ENCODE results near the gene CRYGB.

The CRYGB gene

GRCh38 chr2:208153156-208153555 is 7.2 kb upstream of the CRYGB start:
- no peak for TF ChIP-seq SIN3A (IDR thresholded peaks at IDR 0.05; ENCODE audit: borderline replicate concordance, insufficient read depth, low read length)
- no peak for TF ChIP-seq FOXP2 (optimal IDR thresholded peaks at IDR 0.05; ENCODE audit: borderline replicate concordance, extremely low read depth, extremely low read length, insufficient read depth)
- TF ChIP-seq POLR2AphosphoS5 (IDR thresholded peaks at IDR 0.05; ENCODE audit: low read depth, low read length) = no peak
- no peak for TF ChIP-seq TAF1 (IDR thresholded peaks at IDR 0.05; ENCODE audit: borderline replicate concordance, insufficient read depth, low read length)
- TF ChIP-seq REST (IDR thresholded peaks at IDR 0.05; ENCODE audit: insufficient read depth in 1 of 2, low read depth in 2 of 2, low read length in 2 of 2) = no peak

- TF ChIP-seq SIN3A (IDR thresholded peaks at IDR 0.05; ENCODE audit: borderline replicate concordance, insufficient read depth, low read length) = no peak
These were observed 5.0 kb upstream of the CRYGB start for GRCh38 chr2:208150956-208151355.

GRCh38 chr2:208150094-208150493 is 4.1 kb upstream of the CRYGB start:
- TF ChIP-seq SIN3A (IDR thresholded peaks at IDR 0.05; ENCODE audit: borderline replicate concordance, insufficient read depth, low read length) (no peak), TAF1 (IDR thresholded peaks at IDR 0.05; ENCODE audit: borderline replicate concordance, insufficient read depth, low read length) (no peak), REST (IDR thresholded peaks at IDR 0.05; ENCODE audit: insufficient read depth in 1 of 2, low read depth in 2 of 2, low read length in 2 of 2) (no peak), FOXP2 (optimal IDR thresholded peaks at IDR 0.05; ENCODE audit: borderline replicate concordance, extremely low read depth, extremely low read length, insufficient read depth) (no peak), POLR2AphosphoS5 (IDR thresholded peaks at IDR 0.05; ENCODE audit: low read depth, low read length) (no peak)

- TF ChIP-seq FOXP2 (optimal IDR thresholded peaks at IDR 0.05; ENCODE audit: borderline replicate concordance, extremely low read depth, extremely low read length, insufficient read depth) (no peak), POLR2AphosphoS5 (IDR thresholded peaks at IDR 0.05; ENCODE audit: low read depth, low read length) (no peak), TAF1 (IDR thresholded peaks at IDR 0.05; ENCODE audit: borderline replicate concordance, insufficient read depth, low read length) (no peak), SIN3A (IDR thresholded peaks at IDR 0.05; ENCODE audit: borderline replicate concordance, insufficient read depth, low read length) (no peak), REST (IDR thresholded peaks at IDR 0.05; ENCODE audit: insufficient read depth in 1 of 2, low read depth in 2 of 2, low read length in 2 of 2) (no peak)
These were observed 2.8 kb upstream of the CRYGB start for GRCh38 chr2:208148803-208149202.

GRCh38 chr2:208147759-208148158 is 1.8 kb upstream of the CRYGB start:
- TF ChIP-seq POLR2AphosphoS5 (IDR thresholded peaks at IDR 0.05; ENCODE audit: low read depth, low read length) = no peak

- TF ChIP-seq FOXP2 (optimal IDR thresholded peaks at IDR 0.05; ENCODE audit: borderline replicate concordance, extremely low read depth, extremely low read length, insufficient read depth) = no peak
- TF ChIP-seq SIN3A (IDR thresholded peaks at IDR 0.05; ENCODE audit: borderline replicate concordance, insufficient read depth, low read length) = no peak
- no peak for TF ChIP-seq REST (IDR thresholded peaks at IDR 0.05; ENCODE audit: insufficient read depth in 1 of 2, low read depth in 2 of 2, low read length in 2 of 2)
- no peak for TF ChIP-seq POLR2AphosphoS5 (IDR thresholded peaks at IDR 0.05; ENCODE audit: low read depth, low read length)
- TF ChIP-seq TAF1 (IDR thresholded peaks at IDR 0.05; ENCODE audit: borderline replicate concordance, insufficient read depth, low read length) = no peak
These were observed 1.1 kb upstream of the CRYGB start for GRCh38 chr2:208147008-208147407.
